SK-N-SH (cell line): ENCODE data around the gene ANKS4B. TPM values are rescaled to one million over a fixed set of nuclear protein-coding genes. Genes with fewer than 3 reads are reported as not detected.

Source experiments
- CTCF ChIA-PET: fragments of 300-600, 350-600 bp; formaldehyde crosslinking; extraction: SDS; loops from one replicate; lab custom pipeline; 2021; lab: Yijun Ruan, JAX
- POLR2A ChIA-PET: fragments of 350-600 bp; sonication (Branson Sonifier 250); formaldehyde crosslinking; extraction: SDS; loops from one replicate; lab custom pipeline; 2020; ENCODE audit warnings: antibody characterized with exemption, inconsistent platforms; lab: Yijun Ruan, JAX
- DNase-seq: peaks from one replicate; pipeline ENCODE4 v3.0.0; 2012
- H2AFZ ChIP-seq: fragments of 200-600 bp; sonication (generic); 2 replicates; pipeline ENCODE4 v1.8.1; 2016; ENCODE audit warnings: antibody characterized with exemption, mild to moderate bottlenecking, low read depth
- H3F3A ChIP-seq: fragments of 200-600 bp; sonication (generic); replicated peaks from 2 replicates; pipeline ENCODE3; 2016; ENCODE audit warnings: antibody characterized with exemption, mild to moderate bottlenecking; ENCODE audit not compliant: insufficient read depth
- H3K27ac ChIP-seq, 2 experiments: fragments of 200-500 bp in 1 of 2; fragments of 200-600 bp in 1 of 2; sonication (Bioruptor generic) in 1 of 2; sonication (generic), shearing (Covaris generic) in 1 of 2; 2 replicates each; pipeline versions ENCODE4 v1.5.1 to v1.6.1; 2014 to 2016; ENCODE audit warnings: low read depth in 2 of 2, inconsistent platforms in 1 of 2, low read length in 1 of 2, mild to moderate bottlenecking in 1 of 2, mixed read lengths in 1 of 2
- H3K27me3 ChIP-seq: fragments of 200-600 bp; sonication (generic), shearing (Covaris generic); 2 replicates; pipeline ENCODE4 v1.6.1; 2016; ENCODE audit warnings: mixed run types; ENCODE audit not compliant: insufficient read depth
- H3K36me3 ChIP-seq, 2 experiments: fragments of 200-500 bp in 1 of 2; fragments of 200-600 bp in 1 of 2; sonication (Bioruptor generic) in 1 of 2; sonication (generic) in 1 of 2; replicated peaks in 1 of 2; 2 replicates each; pipeline versions ENCODE3 to v1.5.1; 2014 to 2016; ENCODE audit warnings: low read length in 1 of 2, mild to moderate bottlenecking in 1 of 2; ENCODE audit not compliant: insufficient read depth in 2 of 2, control insufficient read depth in 1 of 2
- H3K4me1 ChIP-seq, 2 experiments: fragments of 200-500 bp in 1 of 2; fragments of 200-600 bp in 1 of 2; sonication (Bioruptor generic) in 1 of 2; sonication (generic), shearing (Covaris generic) in 1 of 2; 2 replicates each; pipeline versions ENCODE4 v1.5.1 to v1.6.1; 2014 to 2016; ENCODE audit warnings: low read depth in 1 of 2, low read length in 1 of 2, mixed run types in 1 of 2; ENCODE audit not compliant: insufficient read depth in 2 of 2, control insufficient read depth in 1 of 2
- H3K4me2 ChIP-seq: fragments of 200-600 bp; sonication (generic), shearing (Covaris generic); 2 replicates; pipeline ENCODE4 v1.6.1; 2017; ENCODE audit warnings: mixed run types
- H3K4me3 ChIP-seq, 2 experiments: fragments of 200-500 bp in 1 of 2; fragments of 200-600 bp in 1 of 2; sonication (Bioruptor generic) in 1 of 2; sonication (generic), shearing (Covaris generic) in 1 of 2; 2 replicates each; pipeline versions ENCODE4 v1.5.1 to v1.8.1; 2014 to 2016; ENCODE audit warnings: low read depth in 2 of 2, inconsistent platforms in 1 of 2, low read length in 1 of 2, mild to moderate bottlenecking in 1 of 2, mixed read lengths in 1 of 2, moderate library complexity in 1 of 2
- H3K79me2 ChIP-seq: fragments of 200-600 bp; sonication (generic); 2 replicates; pipeline ENCODE4 v1.8.1; 2017; ENCODE audit warnings: mild to moderate bottlenecking; ENCODE audit not compliant: insufficient read depth
- H3K9ac ChIP-seq: fragments of 200-600 bp; sonication (generic); 2 replicates; pipeline ENCODE4 v1.6.1; 2017; ENCODE audit warnings: mixed run types
- H3K9me2 ChIP-seq: fragments of 200-600 bp; sonication (generic); 2 replicates; pipeline ENCODE4 v1.6.1; 2017; ENCODE audit warnings: mixed run types
- H3K9me3 ChIP-seq: fragments of 200-600 bp; sonication (generic); 2 replicates; pipeline ENCODE4 v1.6.1; 2017; ENCODE audit warnings: mixed run types, mild to moderate bottlenecking, moderate library complexity
- H4K20me1 ChIP-seq: fragments of 200-600 bp; sonication (generic); 2 replicates; pipeline ENCODE4 v1.6.1; 2017; ENCODE audit warnings: mild to moderate bottlenecking, mixed run types; ENCODE audit not compliant: insufficient read depth
- ELF1 ChIP-seq: IDR thresholded peaks from 2 replicates; pipeline ENCODE4 v1.4.0; 2012
- EZH2phosphoT487 ChIP-seq: fragments of 200-600 bp; sonication (generic); IDR thresholded peaks from 2 replicates; pipeline ENCODE4 v1.6.1; 2017; ENCODE audit warnings: low read depth, mixed run types, mild to moderate bottlenecking, antibody characterized with exemption, moderate library complexity, borderline replicate concordance
- FOXM1 ChIP-seq: IDR thresholded peaks from 2 replicates; pipeline ENCODE4 v1.4.0; 2012; ENCODE audit warnings: low read depth, mild to moderate bottlenecking
- GABPA ChIP-seq: IDR thresholded peaks from 2 replicates; pipeline ENCODE4 v1.4.0; 2012; ENCODE audit warnings: low read depth, mild to moderate bottlenecking
- JUND ChIP-seq: IDR thresholded peaks from 2 replicates; pipeline ENCODE4 v1.4.0; 2012
- MXI1 ChIP-seq: IDR thresholded peaks from 2 replicates; pipeline ENCODE4 v1.6.1; 2012; ENCODE audit warnings: mild to moderate bottlenecking, low read depth, low read length, improper control_type of control experiment
- NRF1 ChIP-seq: IDR thresholded peaks from 2 replicates; pipeline ENCODE4 v1.6.1; 2012; ENCODE audit warnings: low read depth, mild to moderate bottlenecking, low read length
- PBX3 ChIP-seq: IDR thresholded peaks from 2 replicates; pipeline ENCODE4; 2012
- POLR2AphosphoS5 ChIP-seq: IDR thresholded peaks from 2 replicates; pipeline ENCODE4 v1.6.1; 2012; ENCODE audit warnings: low read depth, low read length
- RAD21 ChIP-seq: IDR thresholded peaks from 2 replicates; pipeline ENCODE4 v1.6.1; 2012; ENCODE audit warnings: mild to moderate bottlenecking, low read length
- RXRA ChIP-seq: IDR thresholded peaks from 2 replicates; pipeline ENCODE4 v1.4.0; 2012; ENCODE audit warnings: low read depth, mild to moderate bottlenecking, borderline replicate concordance
- SMC3 ChIP-seq: IDR thresholded peaks from 2 replicates; pipeline ENCODE4 v1.6.1; 2012; ENCODE audit warnings: low read depth, low read length, improper control_type of control experiment
- TEAD4 ChIP-seq: IDR thresholded peaks from 2 replicates; pipeline ENCODE4 v1.4.0; 2012; ENCODE audit warnings: mild to moderate bottlenecking, borderline replicate concordance; ENCODE audit not compliant: insufficient read depth
- USF2 ChIP-seq: fragments of 150-350 bp; IDR thresholded peaks from 2 replicates; pipeline ENCODE4 v1.6.1; 2017; ENCODE audit warnings: antibody characterized with exemption, low read length, low read depth, borderline replicate concordance
- YY1 ChIP-seq: IDR thresholded peaks from 2 replicates; pipeline ENCODE4 v1.4.0; 2012; ENCODE audit warnings: low read depth, mild to moderate bottlenecking
- WGBS: methylation state at CpG from one replicate; pipeline ENCODE4 v1.1.6; 2017; ENCODE audit warnings: low lambda C conversion rate; 5-methylcytosine and 5-hydroxymethylcytosine counted together
- polyA plus RNA-seq, 3 experiments: library from polyadenylated mRNA; depleted of rRNA; stranded (reverse); fragments of >200 nt; gene quantifications; 2 replicates each; pipeline ENCODE4 v1.2.3, GENCODE V29; 2012
- TF ChIP-seq, protein P1 (sequence below): fragments of 150-350 bp; IDR thresholded peaks from 2 replicates; pipeline ENCODE4 v1.6.1; 2016; ENCODE audit warnings: mild to moderate bottlenecking, low read depth, low read length
- TF ChIP-seq, protein P2 (sequence below): IDR thresholded peaks from 2 replicates; pipeline ENCODE4 v1.6.1; 2012; ENCODE audit warnings: mild to moderate bottlenecking, low read depth, low read length, moderate library complexity

The ANKS4B gene
- polyA plus RNA-seq, 1 of the 3 experiments (the other 2 are of a cell fraction), result not detected

DNA sequence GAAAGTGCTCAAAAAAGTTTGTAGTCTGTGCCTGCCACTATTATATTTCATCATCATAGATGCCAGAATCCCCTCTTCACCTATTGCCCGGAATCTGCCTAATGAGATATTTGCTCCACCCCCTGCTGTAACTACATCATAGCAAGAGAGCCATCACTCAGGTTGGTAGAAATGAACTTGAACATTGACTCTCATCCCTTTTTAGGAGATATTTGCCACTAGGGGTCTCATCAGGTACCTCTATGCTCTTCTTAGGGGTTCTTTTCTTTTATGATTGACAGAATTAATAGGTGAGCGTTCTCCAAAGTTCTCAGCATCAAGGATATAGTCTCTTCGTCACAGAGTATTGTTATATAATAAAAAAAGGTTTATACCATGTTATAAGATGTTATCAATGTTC lies 20.0 kb downstream of the ANKS4B start:
- H3K27me3 ChIP-seq, result no peaks in the 10 kb centered on the region; the same call in 1 of the 2 replicates
- no peaks in the 10 kb centered on the region for H3K79me2 ChIP-seq
- no peak overlapping the region for H2AFZ ChIP-seq
- no peak for TF ChIP-seq FOXM1
- TF ChIP-seq ELF1, result no peak
- TF ChIP-seq RXRA, result no peak
- TF ChIP-seq GABPA, result no peak
- no peak for TF ChIP-seq EZH2phosphoT487
- no peak for TF ChIP-seq SMC3
- H3F3A ChIP-seq, result no peaks in the 10 kb centered on the region
- H3K4me3 ChIP-seq, result no peak overlapping the region
- CTCF ChIA-PET, result interaction anchor here (1.3 kb wide), 1 partner anchor 25 kb away, joined by 4 read pairs; no protein-coding TSS in a partner anchor
- WGBS, result 60% methylated on average over 3 of the region's 3 CpGs
- no peak overlapping the region for H3K4me2 ChIP-seq
- no peaks in the 10 kb centered on the region for H3K9me3 ChIP-seq
- no peaks in the 10 kb centered on the region for H4K20me1 ChIP-seq
- H3K27ac ChIP-seq, result no peak overlapping the region
- H3K9ac ChIP-seq, result no peak overlapping the region
- H3K4me1 ChIP-seq, result no peaks in the 10 kb centered on the region
- H3K9me2 ChIP-seq, result no peaks in the 10 kb centered on the region
- no peaks in the 10 kb centered on the region for H3K36me3 ChIP-seq
- POLR2A ChIA-PET, result no interaction called here
- no peak for DNase-seq

- H3K9ac ChIP-seq, result no peak overlapping the region
- ChIA-PET POLR2A (no interaction called here), CTCF (interaction anchor here (1.1 to 2.3 kb wide), 3 partner anchors 21 to 100 kb away, joined by 3 to 5 read pairs (median 4); partner anchors contain the start of gene CRYM)
- H2AFZ ChIP-seq, result no peak overlapping the region
- no peaks in the 10 kb centered on the region for H3K79me2 ChIP-seq
- peaks cover 3% of the 10 kb centered on the region in 2 experiments; a peak in 1 of 4 replicates for H3K4me1 ChIP-seq
- H4K20me1 ChIP-seq, result no peaks in the 10 kb centered on the region
- no peaks in the 10 kb centered on the region for H3K36me3 ChIP-seq
- H3F3A ChIP-seq, result no peaks in the 10 kb centered on the region
- WGBS, result 59% methylated on average over 2 of the region's 2 CpGs
- no peak for TF ChIP-seq USF2
- DNase-seq, result no peak
- no peaks in the 10 kb centered on the region for H3K9me2 ChIP-seq
- no peaks in the 10 kb centered on the region; the same call in 1 of the 2 replicates for H3K27me3 ChIP-seq
- no peak overlapping the region for H3K27ac ChIP-seq
- H3K4me2 ChIP-seq, result no peak overlapping the region
- H3K9me3 ChIP-seq, result no peaks in the 10 kb centered on the region
- no peak overlapping the region for H3K4me3 ChIP-seq
These were observed 23.1 kb downstream of the ANKS4B start for GRCh38 chr16:21256636-21257035.

DNA sequence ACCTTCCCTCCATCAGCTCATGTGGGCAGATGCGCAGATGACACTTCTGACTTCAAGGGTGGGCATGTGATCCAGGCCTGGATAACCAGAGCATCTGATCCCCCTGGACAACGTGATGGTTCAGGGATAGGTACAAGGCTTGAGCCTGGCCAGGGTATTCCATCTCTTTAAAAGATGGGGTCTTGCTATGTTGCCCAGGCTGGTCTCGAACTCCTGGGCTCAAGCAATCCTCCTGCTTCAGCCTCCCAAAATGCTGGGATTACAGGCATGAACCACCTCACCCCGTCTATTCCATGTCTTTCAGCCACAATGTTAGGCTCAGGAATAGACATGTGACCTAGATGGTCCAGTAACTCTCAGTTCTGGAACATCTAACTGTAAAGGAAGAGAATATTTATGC lies 23.8 kb downstream of the ANKS4B start:
- Histone ChIP-seq H3K9ac (no peak overlapping the region), H3K79me2 (no peaks in the 10 kb centered on the region), H3K9me2 (no peaks in the 10 kb centered on the region), H4K20me1 (no peaks in the 10 kb centered on the region), H2AFZ (no peak overlapping the region), H3K27ac (no peak overlapping the region), H3K4me1 (peaks cover 3% of the 10 kb centered on the region in 2 experiments; a peak in 1 of 4 replicates), H3K9me3 (no peaks in the 10 kb centered on the region), H3K4me3 (no peak overlapping the region), H3K4me2 (no peak overlapping the region), H3F3A (no peaks in the 10 kb centered on the region), H3K27me3 (no peaks in the 10 kb centered on the region; the same call in 1 of the 2 replicates), H3K36me3 (no peaks in the 10 kb centered on the region)
- DNase-seq, result no peak
- WGBS, result 52% methylated on average over 4 of the region's 4 CpGs
- CTCF ChIA-PET, result interaction anchor here (2.3 kb wide), 1 partner anchor 20 kb away, joined by 5 read pairs; the partner anchor contains the start of gene CRYM
- POLR2A ChIA-PET, result no interaction called here
- TF ChIP-seq RAD21 (no peak), PBX3 (no peak), ELF1 (no peak), JUND (no peak), NRF1 (no peak), TEAD4 (no peak), POLR2AphosphoS5 (no peak), YY1 (no peak), MXI1 (no peak)
- TF ChIP-seq, protein P1, sequence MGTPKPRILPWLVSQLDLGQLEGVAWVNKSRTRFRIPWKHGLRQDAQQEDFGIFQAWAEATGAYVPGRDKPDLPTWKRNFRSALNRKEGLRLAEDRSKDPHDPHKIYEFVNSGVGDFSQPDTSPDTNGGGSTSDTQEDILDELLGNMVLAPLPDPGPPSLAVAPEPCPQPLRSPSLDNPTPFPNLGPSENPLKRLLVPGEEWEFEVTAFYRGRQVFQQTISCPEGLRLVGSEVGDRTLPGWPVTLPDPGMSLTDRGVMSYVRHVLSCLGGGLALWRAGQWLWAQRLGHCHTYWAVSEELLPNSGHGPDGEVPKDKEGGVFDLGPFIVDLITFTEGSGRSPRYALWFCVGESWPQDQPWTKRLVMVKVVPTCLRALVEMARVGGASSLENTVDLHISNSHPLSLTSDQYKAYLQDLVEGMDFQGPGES, result no peak
- TF ChIP-seq, protein P2, sequence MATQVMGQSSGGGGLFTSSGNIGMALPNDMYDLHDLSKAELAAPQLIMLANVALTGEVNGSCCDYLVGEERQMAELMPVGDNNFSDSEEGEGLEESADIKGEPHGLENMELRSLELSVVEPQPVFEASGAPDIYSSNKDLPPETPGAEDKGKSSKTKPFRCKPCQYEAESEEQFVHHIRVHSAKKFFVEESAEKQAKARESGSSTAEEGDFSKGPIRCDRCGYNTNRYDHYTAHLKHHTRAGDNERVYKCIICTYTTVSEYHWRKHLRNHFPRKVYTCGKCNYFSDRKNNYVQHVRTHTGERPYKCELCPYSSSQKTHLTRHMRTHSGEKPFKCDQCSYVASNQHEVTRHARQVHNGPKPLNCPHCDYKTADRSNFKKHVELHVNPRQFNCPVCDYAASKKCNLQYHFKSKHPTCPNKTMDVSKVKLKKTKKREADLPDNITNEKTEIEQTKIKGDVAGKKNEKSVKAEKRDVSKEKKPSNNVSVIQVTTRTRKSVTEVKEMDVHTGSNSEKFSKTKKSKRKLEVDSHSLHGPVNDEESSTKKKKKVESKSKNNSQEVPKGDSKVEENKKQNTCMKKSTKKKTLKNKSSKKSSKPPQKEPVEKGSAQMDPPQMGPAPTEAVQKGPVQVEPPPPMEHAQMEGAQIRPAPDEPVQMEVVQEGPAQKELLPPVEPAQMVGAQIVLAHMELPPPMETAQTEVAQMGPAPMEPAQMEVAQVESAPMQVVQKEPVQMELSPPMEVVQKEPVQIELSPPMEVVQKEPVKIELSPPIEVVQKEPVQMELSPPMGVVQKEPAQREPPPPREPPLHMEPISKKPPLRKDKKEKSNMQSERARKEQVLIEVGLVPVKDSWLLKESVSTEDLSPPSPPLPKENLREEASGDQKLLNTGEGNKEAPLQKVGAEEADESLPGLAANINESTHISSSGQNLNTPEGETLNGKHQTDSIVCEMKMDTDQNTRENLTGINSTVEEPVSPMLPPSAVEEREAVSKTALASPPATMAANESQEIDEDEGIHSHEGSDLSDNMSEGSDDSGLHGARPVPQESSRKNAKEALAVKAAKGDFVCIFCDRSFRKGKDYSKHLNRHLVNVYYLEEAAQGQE, result no peak
